Measurements from ENCODE around the gene ZNF581.

ZNF581 gene

GRCh38 chr19:55643003-55643886 lies at the start of gene ZNF581:
Gene ZNF581 (plus strand): TSS chr19:55643649. CDS start chr19:55644572, 923 bp downstream.
- DNase-seq (ENCODE audit: low read depth) = no peak

- no peak for DNase-seq (ENCODE audit: low read depth)
These were observed 48.4 kb upstream of the ZNF581 start for GRCh38 chr19:55594996-55595545.

GRCh38 chr19:55596304-55596703 lies 47.1 kb upstream of the ZNF581 start:
- DNase-seq (ENCODE audit: low read depth) = no peak

- DNase-seq (ENCODE audit: low read depth) = no peak
These were observed 45.9 kb upstream of the ZNF581 start for GRCh38 chr19:55597501-55597921.

- no peak for DNase-seq (ENCODE audit: low read depth)
These were observed 45.4 kb upstream of the ZNF581 start for GRCh38 chr19:55598034-55598433.

GRCh38 chr19:55598719-55599467 lies 44.6 kb upstream of the ZNF581 start:
- peak; percentile 87 for DNase-seq (ENCODE audit: low read depth)

GRCh38 chr19:55599468-55599841 lies 44.0 kb upstream of the ZNF581 start, which contains the start of gene FIZ1:
Gene FIZ1 (minus strand): TSS chr19:55599517. CDS start chr19:55597865, 1,652 bp downstream.
- DNase-seq (ENCODE audit: low read depth) = peak; percentile 98

GRCh38 chr19:55599842-55600661 lies 43.4 kb upstream of the ZNF581 start, which contains the start of gene ZNF524:
Gene ZNF524 (plus strand): TSS chr19:55600288. CDS start chr19:55602113, 1,825 bp downstream.
- peak; percentile 80 for DNase-seq (ENCODE audit: low read depth)

- DNase-seq (ENCODE audit: low read depth) = no peak
These were observed 42.8 kb upstream of the ZNF581 start for GRCh38 chr19:55600662-55601028.

- DNase-seq (ENCODE audit: low read depth) = no peak
These were observed 42.4 kb upstream of the ZNF581 start for GRCh38 chr19:55601084-55601483.

- DNase-seq (ENCODE audit: low read depth) = no peak
These were observed 41.1 kb upstream of the ZNF581 start for GRCh38 chr19:55602104-55603001.

GRCh38 chr19:55603115-55603514 lies 40.3 kb upstream of the ZNF581 start:
- DNase-seq (ENCODE audit: low read depth) = no peak

- DNase-seq (ENCODE audit: low read depth) = no peak
These were observed 39.7 kb upstream of the ZNF581 start for GRCh38 chr19:55603581-55604292.

GRCh38 chr19:55605207-55605636 lies 38.2 kb upstream of the ZNF581 start:
- peak; percentile 93 for DNase-seq (ENCODE audit: low read depth)

GRCh38 chr19:55605637-55606470 lies 37.6 kb upstream of the ZNF581 start, which contains the start of gene ZNF865:
Gene ZNF865 (plus strand): TSS chr19:55605647. CDS start chr19:55613619, 7,972 bp downstream.
- peak; percentile 75 for DNase-seq (ENCODE audit: low read depth)

- no peak for DNase-seq (ENCODE audit: low read depth)
These were observed 37.0 kb upstream of the ZNF581 start for GRCh38 chr19:55606471-55606787.

GRCh38 chr19:55606817-55607216 lies 36.6 kb upstream of the ZNF581 start:
- no peak for DNase-seq (ENCODE audit: low read depth)

GRCh38 chr19:55609326-55609725 lies 34.1 kb upstream of the ZNF581 start:
- DNase-seq (ENCODE audit: low read depth) = no peak

All from stromal cell of bone marrow (primary cell).